Gastroesophageal sphincter (tissue), 4 donors: ENCODE measurements around the gene INPP1. TPM values are rescaled to one million over a fixed set of nuclear protein-coding genes. Genes with fewer than 3 reads are reported as not detected.

Experiments used
- ATAC-seq: fragments of 150-250 bp; one replicate; pipeline ENCODE4 v1.9.1; 2016; ENCODE audit warnings: mild to moderate bottlenecking, moderate library complexity
- H3K27ac ChIP-seq, 4 donors: fragments of 200-600 bp; sonication (generic) in 3 of 4; 1 replicate in 3 of 4; 2 replicates in 1 of 4; pipeline ENCODE4 v1.5.1; 2016 to 2019
- H3K27me3 ChIP-seq: fragments of 200-600 bp; sonication (generic); one replicate; pipeline ENCODE4 v1.5.1; 2019
- H3K36me3 ChIP-seq, 2 donors: fragments of 200-600 bp; sonication (generic); one replicate each; pipeline ENCODE4 v1.5.1; 2019; ENCODE audit warnings: control low read depth in 1 of 2
- H3K4me1 ChIP-seq, 3 donors: fragments of 200-600 bp; sonication (generic); 1 replicate in 2 of 3; 2 replicates in 1 of 3; pipeline ENCODE4 v1.5.1; 2016 to 2019; ENCODE audit warnings: control low read depth in 2 of 3
- H3K4me3 ChIP-seq, 2 donors: fragments of 200-600 bp; sonication (generic); one replicate each; pipeline ENCODE4 v1.5.1; 2019; ENCODE audit warnings: mild to moderate bottlenecking in 1 of 2, moderate library complexity in 1 of 2
- H3K9me3 ChIP-seq, 3 donors: fragments of 200-600 bp; sonication (generic); one replicate each; pipeline ENCODE4 v1.5.1; 2017 to 2019; ENCODE audit warnings: control low read depth in 2 of 3
- CTCF ChIP-seq, 4 experiments: fragments of 200-600 bp in 2 of 4; fragments of 450-650 bp in 2 of 4; sonication (generic) in 1 of 4; IDR thresholded peaks; one replicate each; pipeline ENCODE4 v1.5.1; 2017 to 2019; ENCODE audit warnings: antibody characterized with exemption in 4 of 4, mild to moderate bottlenecking in 2 of 4, moderate library complexity in 2 of 4
- EP300 ChIP-seq: sonication (generic); formaldehyde crosslinking; IDR thresholded peaks from one replicate; pipeline ENCODE4 v1.6.1; 2017; ENCODE audit warnings: antibody characterized with exemption, mild to moderate bottlenecking
- POLR2A ChIP-seq, 2 donors: fragments of 450-650 bp; IDR thresholded peaks; one replicate each; pipeline ENCODE4 v1.6.1; 2017; ENCODE audit warnings: antibody characterized with exemption in 2 of 2, mild to moderate bottlenecking in 2 of 2, moderate library complexity in 1 of 2
- POLR2AphosphoS5 ChIP-seq: sonication (generic); formaldehyde crosslinking; IDR thresholded peaks from one replicate; pipeline ENCODE4 v1.6.1; 2017; ENCODE audit warnings: antibody characterized with exemption
- WGBS, 2 donors: methylation state at CpG; one replicate each; pipeline ENCODE4 v1.1.5; 2018; ENCODE audit warnings: low coverage in 1 of 2; 5-methylcytosine and 5-hydroxymethylcytosine counted together
- total RNA-seq, 4 donors: library from RNA; depleted of rRNA; stranded (reverse); fragments of >200 nt; gene quantifications; one replicate each; pipeline ENCODE4 v1.1.0, GENCODE V29; 2016

INPP1 gene
- total RNA-seq, 4 donors from 2014 or later = 18.3 to 27.7 (median 22.9) TPM

- Histone ChIP-seq H3K27ac (no peak overlapping the region), H3K4me1 (peaks cover 0 to 13% (median 0%) of the 10 kb centered on the region in 3 donors), H3K36me3 (peaks cover 0 to 88% of the 10 kb centered on the region in 2 donors), H3K4me3 (no peak overlapping the region), H3K9me3 (no peaks in the 10 kb centered on the region), H3K27me3 (no peaks in the 10 kb centered on the region)
- no peak for ATAC-seq
- 87 to 88% methylated on average over 11 of the region's 11 CpGs for whole genome bisulfite sequencing, 2 donors
- TF ChIP-seq EP300 (no peak), POLR2AphosphoS5 (no peak), CTCF (IDR thresholded peaks at IDR 0.05) (no peak), POLR2A (IDR thresholded peaks at IDR 0.05) (no peak)
Measured at GRCh38 chr2:190366248-190366753, 22.9 kb downstream of the INPP1 start.

- 76 to 84% methylated on average over 4 of the region's 4 CpGs for WGBS, 2 donors
- Histone ChIP-seq H3K36me3 (peaks cover 0 to 90% of the 10 kb centered on the region in 2 donors), H3K4me3 (no peak overlapping the region), H3K9me3 (no peaks in the 10 kb centered on the region), H3K4me1 (peaks cover 0 to 13% (median 0%) of the 10 kb centered on the region in 3 donors), H3K27ac (no peak overlapping the region), H3K27me3 (no peaks in the 10 kb centered on the region)
- TF ChIP-seq CTCF (IDR thresholded peaks at IDR 0.05) (no peak), EP300 (no peak), POLR2A (IDR thresholded peaks at IDR 0.05) (no peak), POLR2AphosphoS5 (no peak)
- no peak for ATAC-seq
Measured at GRCh38 chr2:190367091-190367490, 23.7 kb downstream of the INPP1 start.

GRCh38 chr2:190369635-190370034, 26.2 kb downstream of the INPP1 start:
- no peak for ATAC-seq
- TF ChIP-seq CTCF (IDR thresholded peaks at IDR 0.05) = no peak
- no peak for TF ChIP-seq POLR2AphosphoS5
- no peak for TF ChIP-seq EP300
- no peak for TF ChIP-seq POLR2A (IDR thresholded peaks at IDR 0.05)
- H3K36me3 ChIP-seq = peaks cover 0 to 68% of the 10 kb centered on the region in 2 donors
- peaks cover 0 to 17% (median 0%) of the 10 kb centered on the region in 3 donors for H3K4me1 ChIP-seq
- 91 to 100% methylated on average over 1 to 2 of the region's 2 CpGs for WGBS, 2 donors
- no peaks in the 10 kb centered on the region for H3K9me3 ChIP-seq
- H3K4me3 ChIP-seq = no peak overlapping the region
- H3K27me3 ChIP-seq = no peaks in the 10 kb centered on the region
- H3K27ac ChIP-seq = no peak overlapping the region

- Histone ChIP-seq H3K36me3 (peaks cover 0 to 4% of the 10 kb centered on the region in 2 donors), H3K27ac (no peak overlapping the region), H3K4me3 (no peak overlapping the region), H3K9me3 (no peaks in the 10 kb centered on the region), H3K4me1 (peaks cover 0 to 17% (median 0%) of the 10 kb centered on the region in 3 donors), H3K27me3 (no peaks in the 10 kb centered on the region)
- ATAC-seq = no peak
- TF ChIP-seq POLR2A (IDR thresholded peaks at IDR 0.05) = no peak
- TF ChIP-seq EP300 = no peak
- no peak for TF ChIP-seq CTCF (IDR thresholded peaks at IDR 0.05)
- TF ChIP-seq POLR2AphosphoS5 = no peak
Measured at GRCh38 chr2:190376083-190376482, 32.7 kb downstream of the INPP1 start.

GRCh38 chr2:190376591-190377245, 33.3 kb downstream of the INPP1 start:
- H3K36me3 ChIP-seq = no peaks in the 10 kb centered on the region
- H3K27me3 ChIP-seq = no peaks in the 10 kb centered on the region
- H3K9me3 ChIP-seq = no peaks in the 10 kb centered on the region
- peaks cover 0 to 12% (median 0%) of the 10 kb centered on the region in 3 donors for H3K4me1 ChIP-seq
- no peak for TF ChIP-seq POLR2AphosphoS5
- TF ChIP-seq POLR2A (IDR thresholded peaks at IDR 0.05) = no peak
- no peak for TF ChIP-seq CTCF (IDR thresholded peaks at IDR 0.05)
- TF ChIP-seq EP300 = no peak
- H3K27ac ChIP-seq = no peak overlapping the region
- ATAC-seq = no peak
- 76 to 79% methylated on average over 3 of the region's 3 CpGs for WGBS, 2 donors
- no peak overlapping the region for H3K4me3 ChIP-seq
